ENCODE data around the gene UBAP2L. TPM values are rescaled to one million over a fixed set of nuclear protein-coding genes. Genes with fewer than 3 reads are reported as not detected.

The UBAP2L gene
- total and polyA plus RNA-seq, 10 of the 15 experiments (the other 5 are each of a cell fraction or from before 2014, with no cell fraction given): 49.9 to 198 (median 152) TPM

- TF ChIP-seq ZNF687 (IDR thresholded peaks at IDR 0.05): no peak
- TF ChIP-seq SMC3 (IDR thresholded peaks at IDR 0.05; ENCODE audit: borderline replicate concordance, low read length): no peak
- no peak for TF ChIP-seq EGR1 (IDR thresholded peaks at IDR 0.05; ENCODE audit: borderline replicate concordance in 1 of 2, low read depth in 2 of 2, low read length in 2 of 2)
- TF ChIP-seq, protein P1, sequence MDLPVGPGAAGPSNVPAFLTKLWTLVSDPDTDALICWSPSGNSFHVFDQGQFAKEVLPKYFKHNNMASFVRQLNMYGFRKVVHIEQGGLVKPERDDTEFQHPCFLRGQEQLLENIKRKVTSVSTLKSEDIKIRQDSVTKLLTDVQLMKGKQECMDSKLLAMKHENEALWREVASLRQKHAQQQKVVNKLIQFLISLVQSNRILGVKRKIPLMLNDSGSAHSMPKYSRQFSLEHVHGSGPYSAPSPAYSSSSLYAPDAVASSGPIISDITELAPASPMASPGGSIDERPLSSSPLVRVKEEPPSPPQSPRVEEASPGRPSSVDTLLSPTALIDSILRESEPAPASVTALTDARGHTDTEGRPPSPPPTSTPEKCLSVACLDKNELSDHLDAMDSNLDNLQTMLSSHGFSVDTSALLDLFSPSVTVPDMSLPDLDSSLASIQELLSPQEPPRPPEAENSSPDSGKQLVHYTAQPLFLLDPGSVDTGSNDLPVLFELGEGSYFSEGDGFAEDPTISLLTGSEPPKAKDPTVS (IDR thresholded peaks at IDR 0.05; ENCODE audit: low read depth, low read length): no peak
- TF ChIP-seq ZNF24 (IDR thresholded peaks at IDR 0.05): no peak
These were observed 28.7 kb upstream of the UBAP2L start, which contains the start of gene TPM3 (continued) for GRCh38 chr1:154191990-154192461.

DNA sequence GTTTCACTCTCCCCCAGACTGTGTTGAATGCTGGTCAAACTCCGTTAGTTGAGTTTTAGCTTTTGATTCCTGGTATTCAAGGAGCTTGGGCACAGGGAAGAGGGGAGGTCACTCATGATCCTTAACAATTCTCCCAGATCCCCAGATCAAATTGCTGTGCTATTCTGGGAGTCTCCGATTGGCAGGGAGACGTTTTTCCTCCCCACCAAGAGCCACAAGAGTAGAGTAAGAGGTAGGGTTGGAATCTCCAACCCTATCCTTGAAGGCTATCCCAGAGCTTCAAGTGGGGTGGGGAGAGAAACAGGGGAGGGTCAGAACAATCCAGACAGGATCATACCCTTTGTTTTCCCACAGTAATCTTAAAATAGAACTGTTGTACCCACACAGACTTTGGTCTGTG lies 28.3 kb upstream of the UBAP2L start:
- ChIA-PET POLR2A (interaction anchor here (0.6 kb wide), 1 partner anchor 186 kb away, joined by 3 read pairs; no protein-coding TSS in a partner anchor), CTCF (interaction anchor here (0.6 to 5.6 kb wide), 2 partner anchors 101 to 142 kb away, joined by 3 to 37 read pairs; no protein-coding TSS in a partner anchor), SMC1A (ENCODE audit: uncharacterized antibody, unreplicated experiment) (interaction anchor here (0.8 to 1.5 kb wide), 5 partner anchors 12 to 79 kb away, joined by 3 to 4 read pairs (median 3); partner anchors contain the start of gene UBAP2L), RAD21 (ENCODE audit: unreplicated experiment) (no interaction called here)
- Histone ChIP-seq H3K36me3 (ENCODE audit: control insufficient read depth in 2 of 2, insufficient read depth in 2 of 2, low read length in 1 of 2) (no peaks in the 10 kb centered on the region), H3K4me1 (ENCODE audit: control insufficient read depth, insufficient read depth, low read length) (no peaks in the 10 kb centered on the region), H3K27ac (ENCODE audit: control insufficient read depth, insufficient read depth) (no peak overlapping the region), H3K9me3 (replicated peaks; ENCODE audit: control insufficient read depth, insufficient read depth, low read length) (no peaks in the 10 kb centered on the region), H3K4me3 (no peak overlapping the region), H3K79me2 (ENCODE audit: control insufficient read depth, insufficient read depth, low read length) (no peaks in the 10 kb centered on the region), H4K20me1 (ENCODE audit: control insufficient read depth, insufficient read depth) (no peaks in the 10 kb centered on the region), H3K27me3 (replicated peaks in 1 of 2; ENCODE audit: control insufficient read depth in 2 of 2, insufficient read depth in 2 of 2, low read length in 1 of 2) (peaks cover 0 to 3% of the 10 kb centered on the region in 2 experiments; a peak in 3 of 4 replicates), H3K4me2 (ENCODE audit: control insufficient read depth, insufficient read depth) (no peak overlapping the region), H2AFZ (ENCODE audit: control insufficient read depth, low read depth, low read length) (no peak overlapping the region), H3K9ac (ENCODE audit: control insufficient read depth, insufficient read depth, low read length) (no peak overlapping the region)
- FAIRE-seq: no peak
- 46% methylated on average over 3 of the region's 3 CpGs for WGBS (ENCODE audit: insufficient coverage, insufficient replicate concordance, low lambda C conversion rate, missing lambda C conversion rate)
- BruUV-seq (replicated peaks): no TSS peak
- intact Hi-C loops (cut with micrococcal nuclease; ENCODE audit: unreplicated experiment) (no loop called here), in situ Hi-C loops (cut with MboI) (no loop called here)
- no peak for DNase-seq (ENCODE audit: low read depth, low spot score)
- ATAC-seq: no peak
- TF ChIP-seq ETV6 (conservative IDR thresholded peaks at IDR 0.05 in 1 of 2, IDR thresholded peaks at IDR 0.05 in 1 of 2; ENCODE audit: borderline replicate concordance in 1 of 2, low read depth in 1 of 2) (no peak), STAT1 (conservative IDR thresholded peaks at IDR 0.05) (no peak), SMARCA5 (IDR thresholded peaks at IDR 0.05) (no peak), NFXL1 (IDR thresholded peaks at IDR 0.05; ENCODE audit: borderline replicate concordance) (no peak), PAX5 (IDR thresholded peaks at IDR 0.05; ENCODE audit: borderline replicate concordance, low read depth, low read length) (no peak), FOS (IDR thresholded peaks at IDR 0.05; ENCODE audit: borderline replicate concordance, extremely low read depth, insufficient read length) (no peak)
- TF ChIP-seq, protein P2, sequence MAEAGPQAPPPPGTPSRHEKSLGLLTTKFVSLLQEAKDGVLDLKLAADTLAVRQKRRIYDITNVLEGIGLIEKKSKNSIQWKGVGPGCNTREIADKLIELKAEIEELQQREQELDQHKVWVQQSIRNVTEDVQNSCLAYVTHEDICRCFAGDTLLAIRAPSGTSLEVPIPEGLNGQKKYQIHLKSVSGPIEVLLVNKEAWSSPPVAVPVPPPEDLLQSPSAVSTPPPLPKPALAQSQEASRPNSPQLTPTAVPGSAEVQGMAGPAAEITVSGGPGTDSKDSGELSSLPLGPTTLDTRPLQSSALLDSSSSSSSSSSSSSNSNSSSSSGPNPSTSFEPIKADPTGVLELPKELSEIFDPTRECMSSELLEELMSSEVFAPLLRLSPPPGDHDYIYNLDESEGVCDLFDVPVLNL (IDR thresholded peaks at IDR 0.05; ENCODE audit: low read depth, low read length): no peak
- TF ChIP-seq, protein P3, sequence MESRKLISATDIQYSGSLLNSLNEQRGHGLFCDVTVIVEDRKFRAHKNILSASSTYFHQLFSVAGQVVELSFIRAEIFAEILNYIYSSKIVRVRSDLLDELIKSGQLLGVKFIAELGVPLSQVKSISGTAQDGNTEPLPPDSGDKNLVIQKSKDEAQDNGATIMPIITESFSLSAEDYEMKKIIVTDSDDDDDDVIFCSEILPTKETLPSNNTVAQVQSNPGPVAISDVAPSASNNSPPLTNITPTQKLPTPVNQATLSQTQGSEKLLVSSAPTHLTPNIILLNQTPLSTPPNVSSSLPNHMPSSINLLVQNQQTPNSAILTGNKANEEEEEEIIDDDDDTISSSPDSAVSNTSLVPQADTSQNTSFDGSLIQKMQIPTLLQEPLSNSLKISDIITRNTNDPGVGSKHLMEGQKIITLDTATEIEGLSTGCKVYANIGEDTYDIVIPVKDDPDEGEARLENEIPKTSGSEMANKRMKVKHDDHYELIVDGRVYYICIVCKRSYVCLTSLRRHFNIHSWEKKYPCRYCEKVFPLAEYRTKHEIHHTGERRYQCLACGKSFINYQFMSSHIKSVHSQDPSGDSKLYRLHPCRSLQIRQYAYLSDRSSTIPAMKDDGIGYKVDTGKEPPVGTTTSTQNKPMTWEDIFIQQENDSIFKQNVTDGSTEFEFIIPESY (IDR thresholded peaks at IDR 0.05): no peak
